Heart left ventricle (tissue), 13 donors: Measurements from ENCODE around the gene DTNA.
"Not testable (repeated sequence)": the region's sequence is repeated elsewhere in the genome, so short reads cannot be mapped to it uniquely, and the experiment has no call there.

Experiments
- CTCF ChIP-seq, 12 donors: fragments of 200-600 bp; sonication (generic) in 4 of 12; IDR thresholded peaks; one replicate each; pipeline versions ENCODE4 v1.5.0 to v1.8.0; 2018 to 2022; ENCODE audit warnings: antibody characterized with exemption in 12 of 12, mild to moderate bottlenecking in 5 of 12
- POLR2A ChIP-seq, 2 donors: fragments of 450-650 bp; IDR thresholded peaks; one replicate each; pipeline ENCODE4 v1.6.1; 2017; ENCODE audit warnings: antibody characterized with exemption in 2 of 2, mild to moderate bottlenecking in 2 of 2, moderate library complexity in 2 of 2
- donor health status: ischemic (EF 13 %, LVEDD 7.1; RV severe dilation, severe dysfunction).
- donor health status: DM: no; HTN: yes; CAD: no.
- donor health status: DM: no; HTN: no; CAD: no.
- donor health status: ischemic (EF 25% LVEDD 6.9; RV normal size, moderate dysfunction).
- donor health status: ischemic (EF 25% LVEDD 5.7; RV mildly dilated, moderate dysfunction).
- donor health status: ischemic (EF 35%, LVEDD 5.7; RV mildly dilated, moderate dysfunction).
- donor health status: nonischemic (EF 11% LVEDD 7.7; RV severe dilation, severe dysfunction).
- donor health status: DM: yes; HTN: yes; CAD: no.
- donor health status: PGD.
- donor health status: ischemic (EF 29% LVEDD 5.4; RV normal size, mild dysfunction).
- donor health status: nonischemic (EF 23%, LVEDD 6.1; RV moderate dilation, normal function).

- not testable (repeated sequence) for TF ChIP-seq CTCF, POLR2A (IDR thresholded peaks at IDR 0.05)
Measured at GRCh38 chr18:34906985-34907384, 196.9 kb downstream of the DTNA start.
